HL-60 (cell line): ENCODE results near the gene OR8G5.

ENCODE experiments used
- DNase-seq, 2 experiments: peaks; one replicate each; pipeline ENCODE4 v3.0.0-alpha.2; 2010 to 2020; ENCODE audit warnings: low read depth in 1 of 2, low spot score in 1 of 2
- H3K27ac ChIP-seq: fragments of 250-450 bp; sonication (Bioruptor Pico); replicated peaks from 2 replicates; pipeline ENCODE4 v1.5.1; 2020; ENCODE audit warnings: mild to moderate bottlenecking, moderate library complexity
- H3K27me3 ChIP-seq: fragments of 250-450 bp; sonication (Bioruptor Pico); 2 replicates; pipeline ENCODE4 v1.5.1; 2021; ENCODE audit warnings: mild to moderate bottlenecking, moderate library complexity; ENCODE audit not compliant: insufficient read depth, poor library complexity, severe bottlenecking
- H3K4me3 ChIP-seq: replicated peaks from 2 replicates; pipeline ENCODE4 v1.5.1; 2011; ENCODE audit warnings: mild to moderate bottlenecking, control low read depth, low read length; ENCODE audit not compliant: insufficient read depth
- GABPA ChIP-seq: IDR thresholded peaks from 2 replicates; pipeline ENCODE4 v1.6.1; 2012; ENCODE audit warnings: low read depth
- POLR2AphosphoS5 ChIP-seq: IDR thresholded peaks from 2 replicates; pipeline ENCODE4 v1.6.1; 2012; ENCODE audit warnings: low read depth
- SPI1 ChIP-seq: IDR thresholded peaks from 2 replicates; pipeline ENCODE4 v1.6.1; 2012; ENCODE audit warnings: low read depth, mild to moderate bottlenecking, borderline replicate concordance
- long read RNA-seq: library from polyadenylated mRNA; unstranded; transcript quantifications from one replicate; pipeline ENCODE4 v2.0.0, GENCODE V29; 2020
- TF ChIP-seq, protein P1 (sequence below): IDR thresholded peaks from one replicate; pipeline ENCODE4 v1.5.1; 2011; ENCODE audit warnings: low read length, control low read depth, inconsistent platforms; ENCODE audit not compliant: insufficient read depth
- TF ChIP-seq, protein P2 (sequence below): IDR thresholded peaks from 2 replicates; pipeline ENCODE4 v1.6.1; 2012; ENCODE audit warnings: low read depth; ENCODE audit not compliant: insufficient replicate concordance

Gene OR8G5, protein sequence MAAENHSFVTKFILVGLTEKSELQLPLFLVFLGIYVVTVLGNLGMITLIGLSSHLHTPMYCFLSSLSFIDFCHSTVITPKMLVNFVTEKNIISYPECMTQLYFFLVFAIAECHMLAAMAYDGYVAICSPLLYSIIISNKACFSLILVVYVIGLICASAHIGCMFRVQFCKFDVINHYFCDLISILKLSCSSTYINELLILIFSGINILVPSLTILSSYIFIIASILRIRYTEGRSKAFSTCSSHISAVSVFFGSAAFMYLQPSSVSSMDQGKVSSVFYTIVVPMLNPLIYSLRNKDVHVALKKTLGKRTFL
- long read RNA-seq = 0 reads

DNA sequence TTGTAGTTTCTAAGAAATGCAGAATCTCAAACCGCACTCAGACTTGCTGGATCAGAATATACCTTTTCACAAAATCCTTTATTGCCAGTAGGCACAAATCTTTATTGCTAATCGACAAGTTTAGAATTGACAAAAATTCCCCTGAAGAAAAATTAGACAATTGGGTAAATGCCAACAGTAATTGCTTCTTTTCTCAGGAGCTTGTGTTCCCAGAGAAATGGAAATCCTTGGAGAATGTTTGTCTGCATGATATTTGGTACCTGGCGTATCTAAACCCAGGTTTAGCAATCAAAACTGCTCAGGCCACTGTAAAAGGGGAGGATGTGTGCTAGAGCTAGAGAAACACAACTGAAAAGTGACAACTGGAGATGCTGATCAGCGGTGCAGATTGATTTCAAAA is at the start of gene OR8G5:
Gene OR8G5 (plus strand): TSS at position 301 of the 400 bp plus-strand sequence. CDS start 8,556 bp downstream, outside the sequence.
- DNase-seq = no peak
- no peak within 1 kb of the TSS for H3K4me3 ChIP-seq
- no peaks in the 10 kb centered on the region for H3K27me3 ChIP-seq
- no peak within 1 kb of the TSS for H3K27ac ChIP-seq
- no peak for TF ChIP-seq SPI1
- TF ChIP-seq, protein P1, sequence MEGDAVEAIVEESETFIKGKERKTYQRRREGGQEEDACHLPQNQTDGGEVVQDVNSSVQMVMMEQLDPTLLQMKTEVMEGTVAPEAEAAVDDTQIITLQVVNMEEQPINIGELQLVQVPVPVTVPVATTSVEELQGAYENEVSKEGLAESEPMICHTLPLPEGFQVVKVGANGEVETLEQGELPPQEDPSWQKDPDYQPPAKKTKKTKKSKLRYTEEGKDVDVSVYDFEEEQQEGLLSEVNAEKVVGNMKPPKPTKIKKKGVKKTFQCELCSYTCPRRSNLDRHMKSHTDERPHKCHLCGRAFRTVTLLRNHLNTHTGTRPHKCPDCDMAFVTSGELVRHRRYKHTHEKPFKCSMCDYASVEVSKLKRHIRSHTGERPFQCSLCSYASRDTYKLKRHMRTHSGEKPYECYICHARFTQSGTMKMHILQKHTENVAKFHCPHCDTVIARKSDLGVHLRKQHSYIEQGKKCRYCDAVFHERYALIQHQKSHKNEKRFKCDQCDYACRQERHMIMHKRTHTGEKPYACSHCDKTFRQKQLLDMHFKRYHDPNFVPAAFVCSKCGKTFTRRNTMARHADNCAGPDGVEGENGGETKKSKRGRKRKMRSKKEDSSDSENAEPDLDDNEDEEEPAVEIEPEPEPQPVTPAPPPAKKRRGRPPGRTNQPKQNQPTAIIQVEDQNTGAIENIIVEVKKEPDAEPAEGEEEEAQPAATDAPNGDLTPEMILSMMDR = no peak
- no peak for TF ChIP-seq POLR2AphosphoS5
- TF ChIP-seq, protein P2, sequence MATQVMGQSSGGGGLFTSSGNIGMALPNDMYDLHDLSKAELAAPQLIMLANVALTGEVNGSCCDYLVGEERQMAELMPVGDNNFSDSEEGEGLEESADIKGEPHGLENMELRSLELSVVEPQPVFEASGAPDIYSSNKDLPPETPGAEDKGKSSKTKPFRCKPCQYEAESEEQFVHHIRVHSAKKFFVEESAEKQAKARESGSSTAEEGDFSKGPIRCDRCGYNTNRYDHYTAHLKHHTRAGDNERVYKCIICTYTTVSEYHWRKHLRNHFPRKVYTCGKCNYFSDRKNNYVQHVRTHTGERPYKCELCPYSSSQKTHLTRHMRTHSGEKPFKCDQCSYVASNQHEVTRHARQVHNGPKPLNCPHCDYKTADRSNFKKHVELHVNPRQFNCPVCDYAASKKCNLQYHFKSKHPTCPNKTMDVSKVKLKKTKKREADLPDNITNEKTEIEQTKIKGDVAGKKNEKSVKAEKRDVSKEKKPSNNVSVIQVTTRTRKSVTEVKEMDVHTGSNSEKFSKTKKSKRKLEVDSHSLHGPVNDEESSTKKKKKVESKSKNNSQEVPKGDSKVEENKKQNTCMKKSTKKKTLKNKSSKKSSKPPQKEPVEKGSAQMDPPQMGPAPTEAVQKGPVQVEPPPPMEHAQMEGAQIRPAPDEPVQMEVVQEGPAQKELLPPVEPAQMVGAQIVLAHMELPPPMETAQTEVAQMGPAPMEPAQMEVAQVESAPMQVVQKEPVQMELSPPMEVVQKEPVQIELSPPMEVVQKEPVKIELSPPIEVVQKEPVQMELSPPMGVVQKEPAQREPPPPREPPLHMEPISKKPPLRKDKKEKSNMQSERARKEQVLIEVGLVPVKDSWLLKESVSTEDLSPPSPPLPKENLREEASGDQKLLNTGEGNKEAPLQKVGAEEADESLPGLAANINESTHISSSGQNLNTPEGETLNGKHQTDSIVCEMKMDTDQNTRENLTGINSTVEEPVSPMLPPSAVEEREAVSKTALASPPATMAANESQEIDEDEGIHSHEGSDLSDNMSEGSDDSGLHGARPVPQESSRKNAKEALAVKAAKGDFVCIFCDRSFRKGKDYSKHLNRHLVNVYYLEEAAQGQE = no peak
- TF ChIP-seq GABPA = no peak

DNA sequence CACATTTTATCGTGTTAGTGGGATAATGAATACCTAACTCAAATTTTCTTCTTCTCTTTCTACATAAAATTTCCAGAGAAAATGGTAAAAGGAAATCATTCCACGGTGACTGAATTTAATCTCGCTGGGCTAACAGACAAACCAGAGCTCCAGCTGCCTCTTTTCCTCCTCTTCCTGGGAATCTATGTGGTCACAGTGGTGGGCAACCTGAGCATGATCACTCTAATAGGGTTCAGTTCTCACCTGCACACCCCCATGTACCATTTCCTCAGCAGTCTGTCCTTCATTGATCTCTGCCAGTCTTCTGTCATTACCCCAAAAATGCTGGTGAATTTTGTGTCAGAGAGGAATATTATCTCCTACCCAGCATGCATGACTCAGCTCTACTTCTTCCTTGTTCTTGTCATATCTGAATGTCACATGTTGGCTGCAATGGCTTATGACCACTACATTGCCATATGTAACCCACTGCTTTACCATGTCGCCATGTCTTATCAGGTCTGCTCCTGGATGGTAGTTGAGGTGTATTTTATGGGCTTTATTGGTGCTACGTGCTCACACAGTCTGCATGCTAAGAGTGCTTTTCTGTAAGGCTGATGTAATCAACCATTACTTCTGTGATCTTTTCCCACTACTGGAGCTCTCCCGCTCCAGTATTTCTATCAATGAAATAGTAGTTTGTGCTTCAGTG is 48.9 kb upstream of the OR8G5 start:
- H3K4me3 ChIP-seq = no peak overlapping the region
- peak in 1 of 2 experiments; percentile 31 for DNase-seq
- TF ChIP-seq, protein P1 = no peak
- TF ChIP-seq, protein P2 = no peak
- no peak for TF ChIP-seq POLR2AphosphoS5
- peak overlapping the region; percentile 50 for H3K27ac ChIP-seq
- H3K27me3 ChIP-seq = no peaks in the 10 kb centered on the region

DNA sequence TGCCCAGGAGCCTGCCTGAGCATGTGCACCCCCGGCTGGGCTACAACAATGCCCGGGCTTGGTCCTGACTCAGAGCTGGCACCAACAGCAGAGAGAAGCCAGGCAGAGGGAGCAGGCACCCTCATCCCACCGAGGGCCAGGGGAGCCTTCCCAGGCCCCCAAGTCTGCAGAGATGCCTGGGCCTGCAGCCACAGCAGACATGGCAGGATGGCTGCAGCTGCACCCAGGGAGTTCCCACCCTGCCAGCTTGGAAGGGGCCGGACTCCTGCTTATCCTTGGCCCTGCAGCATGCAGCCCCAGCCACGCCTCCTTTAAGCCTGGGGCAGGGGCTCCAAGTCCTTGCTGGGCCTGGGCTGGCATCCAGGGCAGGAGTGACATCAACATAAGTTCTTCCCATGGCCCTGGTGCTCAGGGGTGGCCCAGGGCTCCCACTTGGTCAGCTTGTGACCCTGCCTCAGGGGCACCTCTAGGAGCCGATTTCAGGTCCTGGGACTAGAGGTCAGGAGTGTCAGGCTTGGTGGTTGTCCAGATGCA is 46.3 kb upstream of the OR8G5 start:
- no peak for DNase-seq
- no peak for TF ChIP-seq SPI1
- TF ChIP-seq, protein P2 = no peak
- no peak for TF ChIP-seq POLR2AphosphoS5
- TF ChIP-seq GABPA = no peak
- TF ChIP-seq, protein P1 = no peak
- H3K27ac ChIP-seq = no peak overlapping the region
- no peak overlapping the region for H3K4me3 ChIP-seq
- no peaks in the 10 kb centered on the region for H3K27me3 ChIP-seq
